Amygdala (tissue), 56 donors: ENCODE data around the gene FHIT.

Source experiments
- DNase-seq, 56 donors: peaks; one replicate each; lab custom pipeline; 2025; lab: John Stamatoyannopoulos, UW

FHIT gene

DNA sequence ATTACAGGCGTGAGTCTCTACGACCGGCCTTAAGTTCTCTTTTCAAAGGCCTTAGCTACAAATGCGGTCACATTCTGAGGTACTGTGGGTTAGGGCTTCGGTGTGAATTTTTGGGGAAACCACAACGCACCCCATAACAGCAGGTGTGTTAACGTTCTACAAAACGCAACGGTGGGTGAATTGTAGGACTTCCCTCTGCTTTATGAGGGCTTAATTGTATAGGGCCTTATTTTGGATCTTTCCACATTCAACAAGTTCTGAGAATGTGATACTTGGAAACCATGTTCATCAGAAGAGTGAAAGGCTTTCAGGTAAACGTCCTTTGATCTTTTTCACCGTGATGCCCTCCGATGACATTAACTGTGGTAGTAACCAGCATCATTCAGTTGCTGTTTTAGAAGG, 1202.8 kb downstream of the FHIT start:
- DNase-seq: no peak

DNA sequence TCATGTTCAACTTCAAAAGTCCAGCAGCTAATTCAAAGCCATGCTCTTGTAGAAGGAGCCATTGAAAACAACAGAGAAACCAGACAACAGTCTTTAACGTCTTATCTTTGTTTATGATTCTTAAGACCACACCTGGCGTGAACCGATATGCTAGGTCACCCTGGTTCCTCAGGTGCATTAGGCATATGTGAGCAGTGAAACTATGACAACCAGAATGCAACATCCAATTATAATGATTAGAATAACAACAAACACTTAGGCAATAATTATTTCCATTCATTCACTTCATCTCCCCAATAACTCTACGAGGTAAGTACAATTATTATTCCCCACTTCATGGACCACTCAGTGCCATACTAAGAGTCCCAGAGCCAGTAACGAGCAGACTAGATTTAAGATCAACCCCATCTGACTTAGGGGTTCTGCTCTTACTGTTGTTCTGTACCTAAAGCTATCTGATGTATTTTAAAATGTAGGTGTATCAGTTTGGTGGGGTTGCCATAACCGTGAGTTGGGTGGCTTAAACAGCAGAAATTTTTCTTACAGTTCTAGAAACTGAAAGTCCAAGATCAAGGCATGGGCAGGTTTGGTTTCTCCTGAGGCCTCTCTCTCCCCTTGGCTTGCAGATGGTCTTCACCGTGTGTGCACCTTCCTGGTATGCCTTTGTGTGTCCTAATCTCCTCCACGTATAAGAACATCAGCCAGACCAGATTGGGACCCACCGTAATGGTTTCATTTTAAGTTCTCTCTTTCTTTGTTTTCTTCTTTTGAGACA, 1203.6 kb downstream of the FHIT start:
- DNase-seq: no peak

DNA sequence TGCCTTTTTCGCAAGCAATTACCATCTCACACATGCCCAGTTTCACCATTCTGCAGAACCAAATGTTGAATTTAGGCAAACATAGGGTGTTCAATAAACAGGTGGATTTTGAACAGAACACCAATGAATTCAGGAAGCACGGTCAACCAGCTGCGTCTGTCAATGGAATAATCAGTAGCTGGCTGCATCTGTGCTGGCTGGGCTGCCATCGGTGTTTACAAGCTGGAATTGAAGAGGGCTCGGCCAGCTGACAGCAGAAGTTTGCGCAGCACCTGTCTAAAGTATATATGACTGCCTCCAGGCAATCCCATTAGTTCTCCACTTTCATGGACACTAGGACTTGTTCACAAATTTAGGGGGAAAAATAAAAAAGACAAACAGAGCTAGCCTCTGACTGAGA, 1205.0 kb downstream of the FHIT start:
- peak in 3 of 56 donors; percentile 0 to 6 (median 1) for DNase-seq

DNA sequence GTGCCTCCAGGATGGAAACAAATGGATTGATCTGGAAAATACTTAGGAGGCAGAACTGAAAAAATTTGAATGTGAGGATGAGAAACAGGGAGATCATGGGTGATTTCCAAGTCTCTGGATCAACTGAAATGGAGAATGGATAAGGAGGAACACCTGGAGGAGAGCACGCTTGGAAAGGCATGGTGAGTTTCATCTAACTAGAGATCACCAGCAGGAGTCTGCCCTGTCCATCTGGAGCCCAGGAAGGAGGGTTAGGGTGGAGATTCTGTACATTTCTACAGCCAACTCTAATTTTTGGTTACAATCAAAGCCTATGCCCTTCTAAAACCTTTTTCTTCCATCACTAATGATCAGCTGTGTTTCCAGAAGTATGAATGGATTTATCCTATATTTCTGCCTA, 1205.6 kb downstream of the FHIT start:
- DNase-seq: no peak

DNA sequence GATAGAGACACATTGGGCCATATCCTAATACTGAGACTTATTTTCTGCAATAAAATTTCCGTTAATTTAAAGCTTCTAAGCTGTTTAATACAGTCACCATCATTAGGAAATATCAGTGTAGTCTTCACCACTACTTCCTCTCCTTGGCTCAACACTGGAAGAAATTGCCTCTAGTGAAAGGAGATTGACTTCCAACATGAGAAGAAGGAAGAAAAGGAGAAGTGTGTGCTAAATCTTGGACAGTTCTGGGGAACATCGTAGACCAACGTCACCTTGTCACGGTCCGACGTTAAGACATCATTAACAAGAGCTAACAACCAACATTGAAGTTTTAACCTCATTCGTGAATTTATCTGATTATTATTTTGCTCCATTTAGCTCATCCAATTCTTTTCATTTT, 1214.4 kb downstream of the FHIT start:
- DNase-seq: no peak

DNA sequence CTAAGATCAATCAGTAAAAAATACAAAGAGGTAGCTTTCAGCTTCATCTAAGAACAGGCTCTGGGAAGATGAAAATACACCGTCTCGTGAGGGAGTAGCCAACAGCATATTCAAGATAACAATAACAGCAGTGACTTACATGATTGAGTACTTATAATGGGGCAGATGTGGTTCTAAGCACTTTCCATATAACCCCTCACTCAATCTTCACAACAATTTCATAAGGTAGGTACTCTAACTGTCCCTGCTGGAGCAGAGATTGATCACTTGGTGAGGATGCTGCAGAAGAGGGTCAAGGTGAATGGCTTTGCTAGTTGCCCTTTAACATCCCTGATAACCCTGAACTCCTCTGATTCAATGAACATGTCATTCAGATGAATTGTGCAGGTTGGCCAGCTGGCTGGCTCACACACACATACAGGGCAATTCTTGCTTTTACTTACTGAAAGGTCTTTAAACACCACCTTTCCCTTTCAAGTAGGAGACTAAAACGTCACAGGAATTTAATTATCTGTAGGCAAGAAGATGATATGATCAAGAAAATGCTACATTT, 1217.3 kb downstream of the FHIT start:
- no peak for DNase-seq

DNA sequence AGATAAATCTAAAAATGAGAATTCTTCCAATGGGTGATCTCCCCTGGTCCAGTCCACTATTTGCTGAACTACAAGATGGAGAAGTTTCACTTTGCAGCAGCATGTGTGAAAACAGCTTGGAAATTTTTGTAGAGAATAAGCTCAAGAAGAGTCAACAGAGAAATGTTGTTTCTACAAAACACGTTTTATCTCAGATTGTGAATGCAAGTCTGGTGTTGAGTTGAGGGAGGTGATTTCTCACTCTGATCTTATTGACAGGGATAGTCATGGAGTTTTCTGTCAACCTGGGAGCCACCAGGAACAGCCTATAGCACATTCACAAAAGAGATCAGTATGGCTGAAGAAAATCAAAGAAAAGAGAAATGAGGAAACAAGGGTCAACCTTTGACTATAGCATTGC, 1220.3 kb downstream of the FHIT start:
- DNase-seq: no peak

DNA sequence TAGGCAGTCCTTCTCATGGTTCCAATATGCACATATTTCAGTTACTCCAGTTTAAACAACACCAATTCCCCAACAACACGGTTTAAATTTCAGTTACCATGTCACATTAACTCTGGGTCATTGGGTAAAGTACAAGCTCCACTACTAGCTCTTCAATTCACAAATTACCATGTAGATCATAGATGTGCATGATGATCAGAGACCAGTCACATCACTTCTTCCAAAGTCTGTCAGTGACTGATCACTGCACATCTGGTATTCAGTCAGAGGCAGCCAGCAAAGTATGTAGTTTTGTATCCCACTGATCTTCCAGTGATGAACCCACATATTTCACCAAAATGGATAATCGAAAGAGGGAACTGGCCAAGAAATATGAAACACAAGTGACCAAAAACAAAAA, 1223.0 kb downstream of the FHIT start:
- no peak for DNase-seq

DNA sequence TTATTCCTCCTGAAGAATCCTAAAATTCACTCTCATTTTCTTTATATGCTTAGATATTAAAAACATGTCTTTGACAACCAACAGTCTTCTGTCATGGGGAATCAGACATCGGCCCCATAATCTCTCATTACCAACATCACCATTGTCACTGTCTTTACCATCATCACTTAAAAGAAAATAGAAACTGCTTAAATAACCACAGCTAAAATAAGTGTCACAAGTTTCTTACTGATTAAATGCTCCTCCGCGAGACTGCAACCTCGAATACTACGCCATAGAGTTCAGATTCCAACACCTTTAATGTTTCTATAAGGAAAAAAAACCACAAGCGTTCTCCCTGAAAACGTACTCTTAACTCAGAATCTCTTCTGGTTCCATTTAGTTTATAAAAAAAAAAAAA, 1223.9 kb downstream of the FHIT start:
- no peak for DNase-seq

DNA sequence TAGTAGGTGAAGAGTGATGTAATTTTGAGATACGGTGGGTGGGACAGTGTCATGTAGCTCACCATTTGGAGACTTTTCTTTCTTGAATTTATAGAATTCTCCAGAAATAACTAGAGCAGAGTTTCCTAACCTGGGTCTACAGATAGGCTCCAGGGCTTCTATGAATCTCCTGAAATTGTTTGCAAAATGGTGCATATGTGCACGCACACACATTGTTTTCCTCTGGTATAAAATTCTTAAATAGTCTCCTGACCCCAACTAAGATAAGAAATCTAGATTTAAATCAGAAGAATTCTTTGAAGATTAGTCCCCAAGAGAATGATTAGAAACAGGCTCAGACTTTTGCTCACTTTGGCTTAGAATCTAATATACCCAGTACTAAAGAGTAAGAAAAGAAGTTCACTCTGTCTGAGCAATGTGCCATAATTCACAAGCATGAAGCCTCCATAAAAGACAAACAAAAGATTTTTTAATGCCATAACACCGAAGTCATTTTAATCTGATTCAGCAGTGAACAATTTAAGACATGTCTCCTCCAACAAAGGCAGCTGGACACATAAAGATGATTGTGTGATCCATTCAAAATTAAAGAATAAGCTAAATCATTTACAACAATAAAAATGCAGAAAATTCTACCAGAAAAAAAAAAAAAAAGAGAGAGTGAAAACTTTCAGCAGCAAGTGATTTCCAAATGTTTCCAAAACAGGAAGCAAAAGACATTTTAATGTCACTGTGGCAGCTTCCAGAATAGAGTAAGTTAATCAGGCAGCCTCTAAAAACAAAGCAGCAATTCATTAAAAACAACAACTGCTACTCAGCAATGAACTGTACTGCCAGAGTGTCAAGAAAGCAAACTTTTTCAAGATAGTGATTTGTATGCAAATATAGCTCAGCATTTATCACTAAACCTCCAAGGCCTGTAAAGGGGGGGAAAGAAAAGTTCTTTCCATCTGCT, 1225.9 kb downstream of the FHIT start:
- DNase-seq: no peak

DNA sequence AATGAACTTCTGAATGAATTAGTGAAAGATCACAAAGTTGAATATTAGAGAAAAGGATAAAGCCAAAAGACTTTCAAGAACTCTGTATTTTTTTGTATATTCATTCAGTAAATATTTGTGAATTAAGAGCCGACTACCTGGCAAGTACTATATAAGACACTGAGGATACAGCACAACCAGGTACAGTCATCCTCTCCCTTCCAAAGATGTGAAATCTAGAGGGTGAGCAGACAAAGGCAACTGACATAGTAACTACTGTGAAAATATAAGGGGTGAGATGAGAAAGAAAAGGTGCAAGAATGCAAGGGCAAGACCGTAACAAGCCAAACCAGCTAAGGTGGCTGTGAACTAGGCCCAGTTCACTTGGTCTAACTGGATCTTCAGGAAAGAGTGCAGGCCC, 1226.9 kb downstream of the FHIT start:
- DNase-seq: no peak

DNA sequence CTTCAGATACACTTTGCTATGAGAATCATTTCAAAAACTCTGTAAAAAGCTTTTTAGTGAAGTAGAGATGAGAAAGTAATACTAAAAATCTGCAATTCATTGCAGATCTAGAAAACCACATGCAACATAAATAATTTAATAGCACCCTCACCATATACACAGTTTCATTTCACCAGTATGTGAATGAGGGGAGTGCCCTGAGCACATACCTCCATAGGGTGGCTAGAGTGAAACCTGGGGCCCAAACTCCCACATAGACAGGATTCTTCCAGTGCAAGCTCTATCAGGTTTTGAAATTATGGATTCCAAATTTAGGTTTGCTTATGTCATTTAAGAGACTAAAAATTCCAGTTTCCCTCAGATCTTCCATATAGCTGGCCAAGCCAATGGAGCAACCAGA, 1228.1 kb downstream of the FHIT start:
- no peak for DNase-seq

DNA sequence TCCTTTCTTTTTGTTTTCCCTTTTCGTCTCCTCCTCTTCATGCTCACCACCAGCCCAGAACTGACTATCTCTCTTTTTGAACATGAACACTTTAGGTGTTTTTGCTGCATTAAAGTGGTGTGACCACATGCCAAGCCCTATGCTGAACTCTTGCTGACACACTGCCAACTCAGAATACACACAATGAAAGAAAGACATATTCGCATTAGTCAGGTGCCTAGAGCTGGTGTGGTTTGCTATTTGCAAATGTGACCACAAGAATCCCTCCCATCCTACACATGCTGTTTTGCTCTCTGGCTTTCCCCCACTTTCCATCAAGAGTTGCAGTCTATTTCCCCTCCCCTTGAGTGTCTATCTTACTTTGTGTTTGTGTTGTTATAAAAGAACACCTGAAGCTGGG, 1233.6 kb downstream of the FHIT start:
- DNase-seq: no peak

DNA sequence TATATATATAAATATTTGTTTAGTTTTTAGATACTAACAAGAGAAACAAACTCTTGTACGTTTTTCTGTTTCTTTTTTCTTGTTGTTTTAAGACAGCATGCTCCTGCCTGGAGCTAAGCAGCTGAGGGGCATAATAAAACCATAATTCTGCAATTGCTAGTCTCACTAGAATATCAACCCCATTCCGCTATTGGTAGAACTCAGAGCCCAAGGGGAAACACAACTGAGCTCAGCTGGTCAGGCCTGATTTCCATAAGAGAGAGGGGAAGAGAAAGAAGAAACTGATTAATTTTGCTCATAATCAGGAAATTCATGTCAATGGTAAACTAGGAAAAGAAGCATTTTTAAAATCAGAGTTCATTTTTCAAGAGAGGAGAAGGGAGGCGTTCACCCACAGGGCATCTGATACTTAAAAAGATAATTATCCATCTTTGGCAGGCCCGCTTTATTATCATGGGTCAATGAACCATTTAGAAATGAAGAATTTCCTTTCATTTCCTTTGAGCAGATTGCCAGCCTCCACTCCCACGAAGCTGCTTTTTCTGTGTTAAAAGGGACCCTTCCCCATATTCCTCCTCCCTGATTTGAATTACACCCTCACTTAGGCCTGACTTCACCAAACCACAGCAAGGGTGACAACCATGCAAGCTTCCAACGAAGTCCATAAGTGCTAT, 1236.1 kb downstream of the FHIT start:
- no peak for DNase-seq

DNA sequence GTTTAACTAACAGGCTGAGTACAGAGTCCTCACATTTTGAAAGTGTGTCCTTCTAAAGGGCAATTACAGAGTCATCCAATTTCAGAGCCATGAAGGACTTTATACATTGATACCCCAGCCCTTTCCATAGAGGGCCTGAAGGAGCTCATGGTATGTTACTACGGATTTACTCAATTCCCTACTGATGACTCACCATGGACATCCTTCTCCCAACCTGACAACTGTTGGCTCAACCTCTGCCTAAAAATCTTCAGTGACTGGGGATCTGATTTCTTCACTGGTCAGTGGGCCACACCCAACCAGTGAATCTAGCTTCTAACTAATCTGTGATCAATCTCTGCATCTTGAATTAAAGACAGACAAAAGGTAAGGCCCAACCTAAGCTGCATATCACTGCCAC, 1238.0 kb downstream of the FHIT start:
- no peak for DNase-seq

DNA sequence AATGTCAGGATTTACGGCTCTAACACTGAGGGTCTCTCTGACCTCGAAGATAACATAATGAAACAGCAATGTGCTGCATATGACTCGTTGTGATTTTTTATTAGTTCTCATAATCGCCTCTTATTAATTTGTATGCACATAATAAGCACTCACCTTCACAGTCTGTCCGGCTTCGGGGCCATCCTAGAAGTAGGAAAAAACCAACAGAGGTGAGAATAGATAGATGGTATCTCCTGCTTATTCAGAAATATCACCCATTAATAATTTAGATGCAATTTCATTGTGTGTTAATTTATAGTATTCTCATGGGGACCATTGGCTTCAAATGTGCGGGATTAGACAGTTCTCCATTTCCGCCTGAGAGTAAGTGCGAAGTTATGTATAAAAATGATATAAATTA, 1240.0 kb downstream of the FHIT start:
- no peak for DNase-seq

DNA sequence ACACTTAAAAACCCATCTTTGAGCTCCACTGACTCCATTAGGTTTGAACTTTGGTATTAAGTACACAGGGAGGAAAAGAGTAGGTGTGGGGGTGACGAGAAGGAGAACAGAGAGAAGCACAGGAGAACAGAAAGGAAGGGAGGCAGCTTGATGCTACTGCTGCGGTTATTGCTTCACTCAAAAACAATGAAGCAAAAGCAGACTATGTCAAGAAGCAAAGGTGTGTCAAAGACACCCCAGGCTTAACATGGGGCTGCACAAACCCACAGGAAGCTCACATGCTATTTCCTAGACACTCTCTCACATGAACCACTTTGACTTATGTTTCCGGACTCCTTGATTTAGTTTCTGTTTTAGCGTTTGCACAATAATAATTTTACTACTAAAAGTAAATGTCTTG, 1240.5 kb downstream of the FHIT start:
- DNase-seq: no peak

DNA sequence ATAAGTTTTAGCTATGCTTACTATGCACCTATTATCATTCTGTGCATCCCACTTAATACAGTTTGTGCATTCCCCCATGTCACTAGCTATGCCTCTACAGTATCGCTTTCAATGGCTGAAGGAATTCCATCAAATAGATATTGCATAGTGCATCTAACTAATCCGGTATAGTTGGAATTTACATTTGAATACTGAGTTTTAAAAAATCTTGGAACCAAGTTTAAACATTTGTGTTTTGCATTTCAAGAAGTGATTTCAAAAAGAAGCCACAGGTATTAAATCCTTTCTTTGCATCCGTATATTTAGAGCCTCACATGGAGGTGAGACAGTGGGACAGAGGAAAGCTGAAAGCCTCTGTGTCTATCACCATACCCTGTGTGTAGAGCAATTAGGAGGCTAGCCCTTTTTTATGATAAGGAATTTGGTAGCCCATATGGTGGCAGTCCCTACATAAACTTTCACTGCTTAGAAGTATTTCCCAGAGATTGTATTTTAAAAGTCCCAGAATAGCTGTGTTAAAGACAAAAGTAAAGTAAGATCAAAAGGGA, 1241.2 kb downstream of the FHIT start:
- DNase-seq: no peak

DNA sequence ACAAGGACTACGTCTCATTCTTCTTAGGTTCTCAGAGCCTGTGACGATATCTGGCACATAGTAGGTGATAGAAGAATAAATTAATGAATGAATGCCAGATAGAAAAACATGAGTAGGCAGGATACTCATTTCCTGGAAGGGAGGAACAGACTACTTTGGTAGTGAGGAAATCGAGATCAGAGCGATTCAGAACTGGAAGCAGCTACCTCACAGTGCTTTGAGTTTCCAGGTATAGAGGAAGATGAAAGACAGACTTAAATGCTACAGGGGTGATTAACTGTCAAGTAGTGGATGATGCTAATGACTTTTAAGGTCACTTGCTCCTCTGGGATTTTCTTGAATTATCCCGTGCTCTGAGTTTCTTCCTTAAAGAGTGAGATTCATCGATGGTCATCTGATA, 1249.9 kb downstream of the FHIT start:
- no peak for DNase-seq

DNA sequence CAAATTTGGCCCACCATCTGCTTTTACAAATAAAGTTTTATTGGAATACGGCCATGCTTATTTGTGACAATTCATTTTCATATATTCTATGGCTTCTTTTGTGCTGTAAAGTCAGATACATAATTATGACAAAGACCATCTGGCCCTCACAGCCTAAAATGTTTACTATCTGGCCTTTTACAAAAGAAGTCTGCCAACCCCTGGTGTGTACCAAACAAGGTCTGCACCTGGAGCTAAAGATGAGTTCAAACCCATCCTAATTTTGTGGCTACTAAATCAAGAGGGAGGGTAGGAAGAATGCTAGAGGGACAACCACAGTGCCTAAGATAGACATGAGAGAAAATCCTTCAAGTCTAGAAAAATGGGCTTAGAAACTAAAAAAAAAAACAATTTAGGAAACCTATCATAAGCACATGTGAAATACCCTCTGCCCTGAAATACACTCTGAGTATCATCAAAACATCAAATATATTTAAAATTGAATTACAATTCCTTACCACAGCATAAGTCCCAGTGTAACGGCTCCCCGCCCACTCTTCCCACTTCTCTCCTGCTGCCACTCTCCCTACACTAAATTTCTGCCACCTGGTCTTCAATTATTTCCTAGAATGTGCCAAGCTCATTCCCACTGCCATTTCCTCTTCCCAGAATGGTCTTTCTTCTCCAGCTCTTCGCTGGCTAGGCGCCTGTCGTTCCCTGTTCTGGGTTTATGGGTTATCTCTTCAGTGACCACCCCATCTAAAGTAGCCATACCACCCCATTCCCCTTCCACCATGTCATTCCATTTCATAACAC, 1250.7 kb downstream of the FHIT start:
- peak in 5 of 56 donors; percentile 1 to 20 (median 9) for DNase-seq
